ENCODE results near the gene SCAMP2.
A peak's percentile ranks its signal among the peaks of the same experiment; 100 is the strongest.

Gene SCAMP2

DNA sequence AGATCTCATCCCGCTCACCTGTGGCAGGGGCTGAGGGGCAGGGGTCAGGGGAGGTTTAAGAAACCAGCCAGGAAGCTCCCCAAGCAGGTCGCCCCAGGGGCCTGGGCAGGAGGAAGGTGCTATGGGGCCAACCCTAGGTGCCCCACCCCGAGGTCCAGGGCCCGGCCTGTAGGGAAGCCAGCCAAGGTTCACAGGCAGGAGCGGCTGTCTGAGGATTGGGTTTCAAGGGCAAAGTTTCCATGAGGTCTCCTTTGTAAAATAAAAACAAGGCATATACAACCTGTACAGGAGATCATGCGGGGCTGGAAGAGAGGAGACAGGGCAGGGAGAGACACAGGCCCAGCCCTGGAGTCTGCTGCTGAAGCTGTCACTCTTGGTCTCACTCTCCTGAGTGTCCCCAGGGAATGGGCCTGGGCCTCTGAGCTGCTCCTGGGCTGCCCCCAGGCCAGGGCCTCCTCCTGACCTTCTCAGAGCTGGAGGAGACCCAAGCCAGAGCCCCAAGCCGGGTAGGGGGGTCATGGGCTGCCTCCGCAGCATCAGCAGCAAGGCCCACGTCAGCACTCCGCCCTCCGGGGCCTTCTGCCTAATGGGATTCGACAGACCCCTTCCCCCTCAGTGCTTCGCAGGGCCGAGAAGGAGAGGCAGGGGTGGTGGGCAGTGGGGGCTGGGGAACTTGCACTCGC lies 41.2 kb downstream of the SCAMP2 start:
- Histone ChIP-seq H2AFZ (ENCODE audit: low read depth, low read length) (no peak overlapping the region), H2BK5ac (ENCODE audit: low read depth, low read length, poor library complexity, severe bottlenecking) (no peak overlapping the region), H3K4me2 (ENCODE audit: low read length, poor library complexity, severe bottlenecking) (no peak overlapping the region), H2BK15ac (ENCODE audit: low read depth, poor library complexity, severe bottlenecking) (no peak overlapping the region), H3K23ac (ENCODE audit: low read length in 2 of 2) (no peak overlapping the region), H3K4ac (ENCODE audit: low read depth in 1 of 2, low read length in 2 of 2) (no peak overlapping the region), H4K8ac (ENCODE audit: low read length) (no peak overlapping the region), H3K36me3 (ENCODE audit: control insufficient read depth in 1 of 2, insufficient read depth in 2 of 2, low read depth in 1 of 2, low read length in 2 of 2) (peaks cover 12 to 15% of the 10 kb centered on the region in 2 experiments), H3K4me3 (ENCODE audit: insufficient read depth in 1 of 2, low read depth in 1 of 2, low read length in 2 of 2) (no peak overlapping the region), H3K4me1 (ENCODE audit: control insufficient read depth, insufficient read depth, low read depth, low read length) (no peaks in the 10 kb centered on the region), H4K91ac (ENCODE audit: low read length) (no peak overlapping the region), H3K14ac (ENCODE audit: low read length in 2 of 2) (no peak overlapping the region), H2BK12ac (ENCODE audit: low read length in 2 of 2) (no peak overlapping the region), H3K27ac (ENCODE audit: low read length, poor library complexity, severe bottlenecking) (no peak overlapping the region), H2AK5ac (ENCODE audit: low read length, severe bottlenecking) (no peak overlapping the region), H3K79me1 (replicated peaks; ENCODE audit: low read length, poor library complexity, severe bottlenecking) (no peaks in the 10 kb centered on the region), H3K9me3 (ENCODE audit: control insufficient read depth, low read length) (no peaks in the 10 kb centered on the region), H3K18ac (ENCODE audit: low read depth in 1 of 2, low read length in 2 of 2) (no peak overlapping the region), H3K27me3 (ENCODE audit: control insufficient read depth in 1 of 2, insufficient read depth in 1 of 2, low read length in 2 of 2) (peaks cover 23 to 41% of the 10 kb centered on the region in 2 experiments), H3K9ac (ENCODE audit: low read length) (no peak overlapping the region), H2BK120ac (ENCODE audit: low read depth, low read length) (no peak overlapping the region)
- WGBS = 75% methylated on average over 15 of the region's 15 CpGs
- no peak for DNase-seq

DNA sequence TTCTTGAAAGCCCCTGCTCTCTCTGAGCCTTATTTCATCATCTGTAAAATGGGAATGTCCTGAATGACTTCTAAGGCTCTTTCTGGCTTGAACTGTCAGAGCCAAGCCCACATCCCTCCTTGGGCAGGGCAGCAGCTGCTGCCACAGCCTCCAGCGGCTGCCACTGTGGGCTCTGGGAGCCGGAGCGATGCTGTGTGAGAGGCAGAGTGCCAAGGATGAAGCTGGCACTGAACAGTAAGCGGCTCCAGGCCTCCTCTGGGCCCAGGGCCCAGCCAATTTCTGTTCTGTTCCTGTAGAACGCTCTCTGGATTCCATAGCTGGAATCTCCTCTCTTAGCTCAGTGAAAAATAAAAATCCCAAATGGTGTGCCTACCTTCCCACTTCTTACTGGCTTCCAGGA lies 42.3 kb downstream of the SCAMP2 start:
- Histone ChIP-seq H3K27me3 (ENCODE audit: control insufficient read depth in 1 of 2, insufficient read depth in 1 of 2, low read length in 2 of 2) (peaks cover 28 to 50% of the 10 kb centered on the region in 2 experiments), H4K91ac (ENCODE audit: low read length) (no peak overlapping the region), H3K27ac (ENCODE audit: low read length, poor library complexity, severe bottlenecking) (no peak overlapping the region), H2BK120ac (ENCODE audit: low read depth, low read length) (no peak overlapping the region), H3K36me3 (ENCODE audit: control insufficient read depth in 1 of 2, insufficient read depth in 2 of 2, low read depth in 1 of 2, low read length in 2 of 2) (peaks cover 4 to 5% of the 10 kb centered on the region in 2 experiments), H2AK5ac (ENCODE audit: low read length, severe bottlenecking) (no peak overlapping the region), H3K23ac (ENCODE audit: low read length in 2 of 2) (no peak overlapping the region), H3K79me1 (replicated peaks; ENCODE audit: low read length, poor library complexity, severe bottlenecking) (no peaks in the 10 kb centered on the region), H3K4me1 (ENCODE audit: control insufficient read depth, insufficient read depth, low read depth, low read length) (peaks cover 9% of the 10 kb centered on the region), H3K4ac (ENCODE audit: low read depth in 1 of 2, low read length in 2 of 2) (no peak overlapping the region), H3K4me2 (ENCODE audit: low read length, poor library complexity, severe bottlenecking) (no peak overlapping the region), H3K9ac (ENCODE audit: low read length) (no peak overlapping the region), H3K14ac (ENCODE audit: low read length in 2 of 2) (no peak overlapping the region), H3K4me3 (ENCODE audit: insufficient read depth in 1 of 2, low read depth in 1 of 2, low read length in 2 of 2) (no peak overlapping the region), H3K9me3 (ENCODE audit: control insufficient read depth, low read length) (no peaks in the 10 kb centered on the region), H4K8ac (ENCODE audit: low read length) (no peak overlapping the region), H2BK15ac (ENCODE audit: low read depth, poor library complexity, severe bottlenecking) (peak overlapping the region; percentile 15), H2AFZ (ENCODE audit: low read depth, low read length) (no peak overlapping the region), H3K18ac (ENCODE audit: low read depth in 1 of 2, low read length in 2 of 2) (no peak overlapping the region), H2BK12ac (ENCODE audit: low read length in 2 of 2) (no peak overlapping the region), H2BK5ac (ENCODE audit: low read depth, low read length, poor library complexity, severe bottlenecking) (no peak overlapping the region)
- no peak for DNase-seq
- 84% methylated on average over 5 of the region's 5 CpGs for WGBS

DNA sequence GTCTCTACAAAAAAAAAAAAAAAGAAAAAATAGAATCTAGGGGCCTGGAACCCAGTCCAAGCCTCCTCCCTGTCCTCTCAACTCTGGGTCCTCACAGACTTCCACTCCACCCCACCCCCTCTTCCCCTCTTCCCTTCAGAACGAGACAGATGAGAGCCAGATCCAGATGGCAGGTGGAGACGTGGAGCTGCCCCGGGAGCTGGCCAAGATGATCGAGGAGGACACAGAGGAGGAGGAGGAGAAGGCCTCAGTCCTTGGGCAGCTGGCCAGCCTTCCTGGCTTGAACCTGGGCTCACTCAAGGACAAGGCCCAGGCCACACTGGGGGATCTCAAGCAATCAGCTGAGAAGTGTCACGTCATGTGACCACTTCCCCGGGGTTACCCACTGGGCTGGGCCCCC lies 43.2 kb downstream of the SCAMP2 start:
- H3K4me3 ChIP-seq (ENCODE audit: insufficient read depth in 1 of 2, low read depth in 1 of 2, low read length in 2 of 2) = no peak overlapping the region
- peaks cover 37 to 59% of the 10 kb centered on the region in 2 experiments for H3K27me3 ChIP-seq (ENCODE audit: control insufficient read depth in 1 of 2, insufficient read depth in 1 of 2, low read length in 2 of 2)
- H2BK120ac ChIP-seq (ENCODE audit: low read depth, low read length) = no peak overlapping the region
- H4K8ac ChIP-seq (ENCODE audit: low read length) = no peak overlapping the region
- no peak overlapping the region for H4K91ac ChIP-seq (ENCODE audit: low read length)
- no peak overlapping the region for H3K23ac ChIP-seq (ENCODE audit: low read length in 2 of 2)
- no peak overlapping the region for H2AK5ac ChIP-seq (ENCODE audit: low read length, severe bottlenecking)
- H3K9ac ChIP-seq (ENCODE audit: low read length) = no peak overlapping the region
- no peak overlapping the region for H3K27ac ChIP-seq (ENCODE audit: low read length, poor library complexity, severe bottlenecking)
- no peaks in the 10 kb centered on the region for H3K9me3 ChIP-seq (ENCODE audit: control insufficient read depth, low read length)
- H3K4me2 ChIP-seq (ENCODE audit: low read length, poor library complexity, severe bottlenecking) = no peak overlapping the region
- no peak overlapping the region for H3K14ac ChIP-seq (ENCODE audit: low read length in 2 of 2)
- no peak overlapping the region for H3K4ac ChIP-seq (ENCODE audit: low read depth in 1 of 2, low read length in 2 of 2)
- no peak overlapping the region for H3K18ac ChIP-seq (ENCODE audit: low read depth in 1 of 2, low read length in 2 of 2)
- H2BK12ac ChIP-seq (ENCODE audit: low read length in 2 of 2) = no peak overlapping the region
- 83% methylated on average over 6 of the region's 6 CpGs for WGBS
- no peak overlapping the region for H2BK5ac ChIP-seq (ENCODE audit: low read depth, low read length, poor library complexity, severe bottlenecking)
- no peaks in the 10 kb centered on the region for H3K79me1 ChIP-seq (replicated peaks; ENCODE audit: low read length, poor library complexity, severe bottlenecking)
- peaks cover 9% of the 10 kb centered on the region for H3K4me1 ChIP-seq (ENCODE audit: control insufficient read depth, insufficient read depth, low read depth, low read length)
- H2BK15ac ChIP-seq (ENCODE audit: low read depth, poor library complexity, severe bottlenecking) = no peak overlapping the region
- H3K36me3 ChIP-seq (ENCODE audit: control insufficient read depth in 1 of 2, insufficient read depth in 2 of 2, low read depth in 1 of 2, low read length in 2 of 2) = no peaks in the 10 kb centered on the region
- no peak overlapping the region for H2AFZ ChIP-seq (ENCODE audit: low read depth, low read length)
- DNase-seq = no peak

DNA sequence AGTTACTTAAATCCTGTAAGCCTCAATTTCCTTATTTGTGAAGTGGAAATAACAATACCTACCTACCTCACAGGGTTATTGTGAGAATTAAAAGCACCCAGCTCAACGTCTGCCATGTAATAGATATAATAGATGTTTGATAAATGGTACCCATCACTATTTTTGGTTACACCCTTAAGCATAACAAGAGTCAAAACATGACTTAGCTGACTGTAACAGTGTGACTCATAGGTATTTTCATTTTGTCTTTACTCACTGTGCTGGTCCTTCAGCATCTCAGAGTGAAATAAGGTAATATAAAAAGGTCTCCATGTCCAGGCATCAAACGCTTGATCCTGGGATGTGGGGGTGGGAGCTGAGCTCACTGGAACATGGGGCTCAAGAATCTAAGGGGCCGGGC lies 43.7 kb downstream of the SCAMP2 start:
- H2BK15ac ChIP-seq (ENCODE audit: low read depth, poor library complexity, severe bottlenecking) = no peak overlapping the region
- DNase-seq = no peak
- no peaks in the 10 kb centered on the region for H3K9me3 ChIP-seq (ENCODE audit: control insufficient read depth, low read length)
- H3K4me2 ChIP-seq (ENCODE audit: low read length, poor library complexity, severe bottlenecking) = no peak overlapping the region
- no peak overlapping the region for H3K18ac ChIP-seq (ENCODE audit: low read depth in 1 of 2, low read length in 2 of 2)
- peaks cover 42 to 64% of the 10 kb centered on the region in 2 experiments for H3K27me3 ChIP-seq (ENCODE audit: control insufficient read depth in 1 of 2, insufficient read depth in 1 of 2, low read length in 2 of 2)
- no peak overlapping the region for H4K91ac ChIP-seq (ENCODE audit: low read length)
- H3K14ac ChIP-seq (ENCODE audit: low read length in 2 of 2) = no peak overlapping the region
- no peak overlapping the region for H2BK12ac ChIP-seq (ENCODE audit: low read length in 2 of 2)
- H2AK5ac ChIP-seq (ENCODE audit: low read length, severe bottlenecking) = no peak overlapping the region
- no peaks in the 10 kb centered on the region for H3K36me3 ChIP-seq (ENCODE audit: control insufficient read depth in 1 of 2, insufficient read depth in 2 of 2, low read depth in 1 of 2, low read length in 2 of 2)
- H3K4ac ChIP-seq (ENCODE audit: low read depth in 1 of 2, low read length in 2 of 2) = no peak overlapping the region
- no peak overlapping the region for H3K9ac ChIP-seq (ENCODE audit: low read length)
- H4K8ac ChIP-seq (ENCODE audit: low read length) = no peak overlapping the region
- no peak overlapping the region for H2BK120ac ChIP-seq (ENCODE audit: low read depth, low read length)
- H3K4me1 ChIP-seq (ENCODE audit: control insufficient read depth, insufficient read depth, low read depth, low read length) = peaks cover 9% of the 10 kb centered on the region
- H3K23ac ChIP-seq (ENCODE audit: low read length in 2 of 2) = no peak overlapping the region
- no peaks in the 10 kb centered on the region for H3K79me1 ChIP-seq (replicated peaks; ENCODE audit: low read length, poor library complexity, severe bottlenecking)
- H3K27ac ChIP-seq (ENCODE audit: low read length, poor library complexity, severe bottlenecking) = no peak overlapping the region
- H2AFZ ChIP-seq (ENCODE audit: low read depth, low read length) = no peak overlapping the region
- no peak overlapping the region for H3K4me3 ChIP-seq (ENCODE audit: insufficient read depth in 1 of 2, low read depth in 1 of 2, low read length in 2 of 2)
- H2BK5ac ChIP-seq (ENCODE audit: low read depth, low read length, poor library complexity, severe bottlenecking) = no peak overlapping the region
- 76% methylated on average over 2 of the region's 3 CpGs for WGBS

All from mesenchymal stem cell (in vitro differentiated cells and primary cell).